Activated CD4-positive, alpha-beta T cell treated with anti-CD3 and anti-CD28 coated beads for 36 hours (primary cell): ENCODE results near the gene PKD2L1. TPM values are rescaled to one million over a fixed set of nuclear protein-coding genes. Genes with fewer than 3 reads are reported as not detected.
A peak's percentile ranks its signal among the peaks of the same experiment; 100 is the strongest.

Experiments
- ATAC-seq: fragments of 200-7000 bp; cut with Tn5 transposase; one replicate; pipeline ENCODE4 v1.10.0; 2021; ENCODE audit warnings: mild to moderate bottlenecking, moderate library complexity
- CTCF ChIA-PET: fragments of 350-600 bp; sonication (Branson Sonifier 250); formaldehyde crosslinking; loops from one replicate; lab custom pipeline; 2021; ENCODE audit warnings: antibody characterized with exemption; lab: Charles Lee
- POLR2A ChIA-PET: fragments of 350-600 bp; sonication (Branson Sonifier 250); formaldehyde crosslinking; loops from one replicate; lab custom pipeline; 2021; ENCODE audit warnings: antibody characterized with exemption, inconsistent platforms; lab: Charles Lee
- DNase-seq: peaks from one replicate; pipeline ENCODE4 v3.0.0-alpha.2; 2020
- H3K27ac Mint-ChIP-seq: one replicate; pipeline ENCODE4 v1.8.0; 2021; ENCODE audit warnings: mixed read lengths
- H3K27me3 Mint-ChIP-seq: one replicate; pipeline ENCODE4 v1.8.0; 2021; ENCODE audit warnings: mixed read lengths
- H3K36me3 Mint-ChIP-seq: one replicate; pipeline ENCODE4 v1.8.0; 2021; ENCODE audit warnings: low read depth, mixed read lengths
- H3K4me1 Mint-ChIP-seq: one replicate; pipeline ENCODE4 v1.8.0; 2021; ENCODE audit warnings: mixed read lengths
- H3K4me3 Mint-ChIP-seq: one replicate; pipeline ENCODE4 v1.8.0; 2021; ENCODE audit warnings: mild to moderate bottlenecking, moderate library complexity, mixed read lengths
- H3K9me3 Mint-ChIP-seq: one replicate; pipeline ENCODE4 v1.8.0; 2021; ENCODE audit warnings: low read depth, mixed read lengths
- intact Hi-C, 2 experiments: fragments of 100-400 bp; cut with DNase I in 1 of 2; cut with micrococcal nuclease in 1 of 2; formaldehyde crosslinking; loops; one replicate each; pipeline versions ENCODE4 v1.14.2 to v1.15.1; 2022 to 2024; cut with DNase I, micrococcal nuclease
- total RNA-seq, 2 experiments: library from RNA; stranded (reverse); gene quantifications; one replicate each; pipeline ENCODE4 v1.2.3, GENCODE V29; 2021

PKD2L1 gene
- total RNA-seq, 2 experiments from 2014 or later = not detected

DNA sequence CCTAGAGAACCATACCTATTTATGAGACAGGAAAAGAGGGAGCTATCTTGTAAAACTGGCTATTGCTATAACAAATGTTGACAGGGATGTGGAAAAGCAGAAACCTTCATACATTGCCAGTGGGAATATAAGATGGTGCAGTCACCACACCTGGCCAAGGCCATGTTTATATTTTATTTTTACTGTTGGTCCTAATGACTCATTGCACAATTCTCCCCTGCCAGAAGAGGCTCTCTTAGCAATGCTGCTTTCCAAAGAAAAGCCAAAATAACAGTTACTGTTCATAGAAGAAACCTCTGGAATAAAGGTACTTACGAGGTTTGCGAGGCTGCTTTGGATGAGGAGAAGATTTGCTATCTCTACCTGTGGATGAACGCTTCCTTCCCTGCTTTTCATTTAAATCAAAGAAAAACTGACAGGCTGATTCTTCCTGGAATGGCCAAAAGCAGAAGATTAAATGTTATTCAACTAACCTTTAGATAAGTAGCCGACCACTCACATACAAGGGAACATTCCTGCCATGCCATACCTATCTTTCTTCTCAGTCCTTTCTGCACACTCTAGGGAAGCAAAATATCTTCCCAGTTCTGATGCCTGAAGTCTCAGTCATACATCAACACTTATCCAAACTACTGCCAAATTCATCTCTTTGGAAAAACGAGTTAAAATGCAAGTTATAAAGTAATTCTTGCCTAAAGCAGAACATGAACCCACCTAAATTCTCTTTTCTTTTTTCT is 84.4 kb downstream of the PKD2L1 start:
- ChIA-PET POLR2A (no interaction called here), CTCF (no interaction called here)
- H3K4me3 Mint-ChIP-seq = no peak overlapping the region
- ATAC-seq (no peak), DNase-seq (no peak)
- no peaks in the 10 kb centered on the region for H3K27me3 Mint-ChIP-seq
- intact Hi-C loops = no loop called here
- no peaks in the 10 kb centered on the region for H3K9me3 Mint-ChIP-seq
- peaks cover 3% of the 10 kb centered on the region for H3K4me1 Mint-ChIP-seq
- no peak overlapping the region for H3K27ac Mint-ChIP-seq
- peaks cover 41% of the 10 kb centered on the region for H3K36me3 Mint-ChIP-seq

DNA sequence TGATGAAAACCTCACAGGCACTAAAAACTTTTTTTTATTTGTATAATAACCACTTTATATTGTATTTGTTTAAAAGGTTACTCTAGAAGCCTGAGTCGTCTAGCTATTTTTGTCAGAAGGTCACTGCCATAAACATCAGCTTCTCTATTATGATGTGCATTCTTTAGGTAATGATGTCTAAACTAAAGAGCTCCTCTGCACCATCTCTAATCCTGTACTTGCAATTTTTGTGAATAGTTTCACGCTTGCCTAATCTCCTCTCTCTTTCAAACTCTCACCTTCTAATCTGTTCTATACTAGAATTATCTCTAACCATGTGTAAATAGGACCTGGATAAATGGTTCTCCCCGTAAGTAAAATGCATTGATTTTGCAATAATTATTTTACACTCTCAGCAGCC is 90.2 kb downstream of the PKD2L1 start:
- Mint-ChIP-seq H3K27ac (no peak overlapping the region), H3K9me3 (no peaks in the 10 kb centered on the region), H3K36me3 (peaks cover 41% of the 10 kb centered on the region), H3K4me3 (no peak overlapping the region), H3K27me3 (no peaks in the 10 kb centered on the region), H3K4me1 (peaks cover 11% of the 10 kb centered on the region)
- CTCF ChIA-PET = interaction anchor here (0.7 to 3.4 kb wide), 8 partner anchors 10 to 1116 kb away, joined by 3 to 14 read pairs (median 4); no protein-coding TSS in a partner anchor
- POLR2A ChIA-PET = no interaction called here
- DNase-seq (no peak), ATAC-seq (no peak)
- intact Hi-C loops = loop anchor here in 1 of 2 experiments (2.0 kb wide), 1 partner anchor 393 kb away; no protein-coding TSS in a partner anchor

DNA sequence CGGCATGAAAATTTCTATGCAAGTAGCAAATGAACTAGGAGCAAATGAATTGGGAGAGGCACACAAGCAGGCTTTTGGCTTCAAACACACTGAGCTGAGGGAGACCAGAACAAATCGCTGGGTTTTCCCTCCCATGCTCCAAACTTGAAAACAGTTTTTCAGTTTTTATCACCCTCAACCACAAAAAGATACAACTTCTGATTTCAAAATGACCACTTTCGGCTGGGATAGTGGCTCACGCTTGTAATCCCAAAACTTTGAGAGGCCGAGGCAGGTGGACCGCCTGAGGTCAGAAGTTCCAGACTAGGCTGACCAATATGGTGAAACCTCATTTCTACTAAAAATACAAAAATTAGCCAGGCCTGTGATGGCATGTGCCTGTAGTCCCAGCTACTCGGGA is 91.6 kb downstream of the PKD2L1 start:
- ChIA-PET CTCF (interaction anchor here (3.4 kb wide), 1 partner anchor 12 kb away, joined by 14 read pairs; no protein-coding TSS in a partner anchor), POLR2A (no interaction called here)
- Mint-ChIP-seq H3K27ac (peak overlapping the region; percentile 33), H3K9me3 (no peaks in the 10 kb centered on the region), H3K36me3 (peaks cover 41% of the 10 kb centered on the region), H3K4me1 (peaks cover 11% of the 10 kb centered on the region), H3K4me3 (no peak overlapping the region), H3K27me3 (no peaks in the 10 kb centered on the region)
- intact Hi-C loops = no loop called here
- ATAC-seq (no peak), DNase-seq (no peak)

Other genes starting within 250 kb of the PKD2L1 start
- gene CPN1, start 248.4 kb downstream of the PKD2L1 start, total RNA-seq = not detected
- gene ERLIN1, start 144.2 kb downstream of the PKD2L1 start, total RNA-seq = 10 to 100 TPM; 15.2 to 18.7 TPM
- gene CHUK, start 100.6 kb downstream of the PKD2L1 start, total RNA-seq = 10 to 100 TPM; 20.2 to 23.5 TPM
- gene CWF19L1, start 62.6 kb downstream of the PKD2L1 start, total RNA-seq = 10 to 100 TPM; 43.4 to 47.5 TPM
- 10 to 100 TPM; 45.0 to 45.7 TPM for gene BLOC1S2, start 43.5 kb downstream of the PKD2L1 start, total RNA-seq
- gene SCD, start 17.0 kb upstream of the PKD2L1 start, total RNA-seq = 100 to 1,000 TPM; 203 to 206 TPM
- under 1 TPM; 0.40 to 0.43 TPM for gene WNT8B, start 132.8 kb upstream of the PKD2L1 start, total RNA-seq
- 10 to 100 TPM; 36.0 to 36.7 TPM for gene SEC31B, start 189.6 kb upstream of the PKD2L1 start, total RNA-seq
- 100 to 1,000 TPM; 291 to 375 TPM for gene NDUFB8, start 199.6 kb upstream of the PKD2L1 start, total RNA-seq
- gene HIF1AN, start 205.7 kb upstream of the PKD2L1 start, total RNA-seq = 10 to 100 TPM; 45.9 to 50.8 TPM